Natural killer cell (primary cell): ENCODE measurements around the gene NRCAM. TPM values are rescaled to one million over a fixed set of nuclear protein-coding genes. Genes with fewer than 3 reads are reported as not detected.

Experiments used
- ATAC-seq, 3 donors: fragments of 150-1000 bp in 2 of 3; fragments of 200-7000 bp in 1 of 3; cut with Tn5 transposase; 1 replicate in 1 of 3; 2 replicates in 2 of 3; pipeline ENCODE4 v1.10.0; 2021; ENCODE audit warnings: mild to moderate bottlenecking in 2 of 3, moderate library complexity in 2 of 3
- DNase-seq, 2 donors: peaks; one replicate each; pipeline versions ENCODE4 v3.0.0 to v3.0.0-alpha.2; 2013 to 2021; ENCODE audit warnings: mixed read lengths in 1 of 2
- H3K27ac ChIP-seq: one replicate; pipeline ENCODE4 v1.5.1; 2013; ENCODE audit warnings: mild to moderate bottlenecking, low read length
- H3K27me3 ChIP-seq: one replicate; pipeline ENCODE4 v1.6.1; 2013; ENCODE audit warnings: low read length; ENCODE audit not compliant: control insufficient read depth, insufficient read depth
- H3K36me3 ChIP-seq: one replicate; pipeline ENCODE4 v1.6.1; 2013; ENCODE audit warnings: low read length; ENCODE audit not compliant: control insufficient read depth, insufficient read depth
- H3K4me1 ChIP-seq: one replicate; pipeline ENCODE4 v1.6.1; 2013; ENCODE audit warnings: low read length; ENCODE audit not compliant: control insufficient read depth, insufficient read depth
- H3K4me3 ChIP-seq: one replicate; pipeline ENCODE4 v1.5.1; 2013; ENCODE audit warnings: low read length
- H3K9me3 ChIP-seq: one replicate; pipeline ENCODE4 v1.6.1; 2013; ENCODE audit warnings: low read length; ENCODE audit not compliant: control insufficient read depth, insufficient read depth
- H3K27ac Mint-ChIP-seq, 2 donors: one replicate each; pipeline ENCODE4 v1.8.0; 2022; ENCODE audit warnings: mild to moderate bottlenecking in 2 of 2, mixed read lengths in 2 of 2, moderate library complexity in 1 of 2
- H3K27me3 Mint-ChIP-seq, 2 donors: one replicate each; pipeline ENCODE4 v1.8.0; 2022; ENCODE audit warnings: low read depth in 2 of 2, mixed read lengths in 2 of 2
- H3K36me3 Mint-ChIP-seq: one replicate; pipeline ENCODE4 v1.8.0; 2022; ENCODE audit warnings: mixed read lengths
- H3K4me1 Mint-ChIP-seq, 2 donors: one replicate each; pipeline ENCODE4 v1.8.0; 2022; ENCODE audit warnings: mixed read lengths in 2 of 2
- H3K4me3 Mint-ChIP-seq: one replicate; pipeline ENCODE4 v1.8.0; 2022; ENCODE audit warnings: mild to moderate bottlenecking, moderate library complexity, mixed read lengths
- H3K9me3 Mint-ChIP-seq, 2 donors: one replicate each; pipeline ENCODE4 v1.8.0; 2022; ENCODE audit warnings: mixed read lengths in 2 of 2
- WGBS: methylation state at CpG from one replicate; pipeline ENCODE4 v1.1.7; 2013; ENCODE audit warnings: missing lambda C conversion rate; ENCODE audit not compliant: insufficient coverage; 5-methylcytosine and 5-hydroxymethylcytosine counted together
- intact Hi-C: fragments of 100-400 bp; cut with micrococcal nuclease; formaldehyde crosslinking; loops from one replicate; pipeline ENCODE4 v1.14.2; 2022
- total RNA-seq, 4 donors: library from RNA; stranded (reverse); fragments of 120-200 nt in 1 of 4; gene quantifications; one replicate each; pipeline versions ENCODE4 v1.2.3 to v1.2.4, GENCODE V29; 2013 to 2022
- TF ChIP-seq, protein P1 (sequence below): fragments of 200-600 bp; IDR thresholded peaks from one replicate; pipeline ENCODE4 v1.8.0; 2022; ENCODE audit warnings: antibody characterized with exemption

The NRCAM gene
- total RNA-seq, 3 donors from 2014 or later (not counting 1 experiment from before 2014, with no cell fraction given) = 0.27 to 0.95 (median 0.52) TPM

DNA sequence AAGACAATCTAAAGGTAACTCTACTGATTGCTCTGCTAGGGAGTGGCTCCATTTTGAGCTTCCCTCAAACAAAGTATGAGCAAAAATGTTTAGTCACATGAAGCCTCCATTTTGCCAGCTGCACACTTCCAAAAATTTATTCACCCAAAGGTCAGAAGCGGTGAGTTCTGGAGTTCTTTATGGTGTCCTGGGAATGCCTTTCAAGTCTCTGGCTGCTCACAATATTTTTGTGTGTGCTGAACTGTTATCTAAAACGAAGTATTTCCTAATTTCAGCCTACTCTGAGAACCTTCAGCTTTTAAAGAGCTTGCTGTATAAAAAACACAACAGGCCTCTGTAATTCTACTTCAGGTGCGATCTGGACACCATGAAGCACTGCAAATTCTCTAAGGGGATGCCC, 15.6 kb downstream of the NRCAM start:
- H3K9me3 ChIP-seq = no peaks in the 10 kb centered on the region
- no peaks in the 10 kb centered on the region for H3K36me3 Mint-ChIP-seq
- no peak overlapping the region for H3K27ac Mint-ChIP-seq
- no peaks in the 10 kb centered on the region for H3K4me1 Mint-ChIP-seq
- ATAC-seq (no peak), DNase-seq (no peak)
- H3K4me3 Mint-ChIP-seq = no peak overlapping the region
- no peaks in the 10 kb centered on the region for H3K4me1 ChIP-seq
- peaks cover 0 to 3% of the 10 kb centered on the region in 2 donors for H3K9me3 Mint-ChIP-seq
- H3K27me3 ChIP-seq = peaks cover 2% of the 10 kb centered on the region
- intact Hi-C loops = no loop called here
- H3K27ac ChIP-seq = no peak overlapping the region
- no peak overlapping the region for H3K4me3 ChIP-seq
- TF ChIP-seq, protein P1, sequence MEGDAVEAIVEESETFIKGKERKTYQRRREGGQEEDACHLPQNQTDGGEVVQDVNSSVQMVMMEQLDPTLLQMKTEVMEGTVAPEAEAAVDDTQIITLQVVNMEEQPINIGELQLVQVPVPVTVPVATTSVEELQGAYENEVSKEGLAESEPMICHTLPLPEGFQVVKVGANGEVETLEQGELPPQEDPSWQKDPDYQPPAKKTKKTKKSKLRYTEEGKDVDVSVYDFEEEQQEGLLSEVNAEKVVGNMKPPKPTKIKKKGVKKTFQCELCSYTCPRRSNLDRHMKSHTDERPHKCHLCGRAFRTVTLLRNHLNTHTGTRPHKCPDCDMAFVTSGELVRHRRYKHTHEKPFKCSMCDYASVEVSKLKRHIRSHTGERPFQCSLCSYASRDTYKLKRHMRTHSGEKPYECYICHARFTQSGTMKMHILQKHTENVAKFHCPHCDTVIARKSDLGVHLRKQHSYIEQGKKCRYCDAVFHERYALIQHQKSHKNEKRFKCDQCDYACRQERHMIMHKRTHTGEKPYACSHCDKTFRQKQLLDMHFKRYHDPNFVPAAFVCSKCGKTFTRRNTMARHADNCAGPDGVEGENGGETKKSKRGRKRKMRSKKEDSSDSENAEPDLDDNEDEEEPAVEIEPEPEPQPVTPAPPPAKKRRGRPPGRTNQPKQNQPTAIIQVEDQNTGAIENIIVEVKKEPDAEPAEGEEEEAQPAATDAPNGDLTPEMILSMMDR = no peak
- peaks cover 6% of the 10 kb centered on the region in 2 donors for H3K27me3 Mint-ChIP-seq
- no peaks in the 10 kb centered on the region for H3K36me3 ChIP-seq
- WGBS = 94% methylated on average over 3 of the region's 3 CpGs

DNA sequence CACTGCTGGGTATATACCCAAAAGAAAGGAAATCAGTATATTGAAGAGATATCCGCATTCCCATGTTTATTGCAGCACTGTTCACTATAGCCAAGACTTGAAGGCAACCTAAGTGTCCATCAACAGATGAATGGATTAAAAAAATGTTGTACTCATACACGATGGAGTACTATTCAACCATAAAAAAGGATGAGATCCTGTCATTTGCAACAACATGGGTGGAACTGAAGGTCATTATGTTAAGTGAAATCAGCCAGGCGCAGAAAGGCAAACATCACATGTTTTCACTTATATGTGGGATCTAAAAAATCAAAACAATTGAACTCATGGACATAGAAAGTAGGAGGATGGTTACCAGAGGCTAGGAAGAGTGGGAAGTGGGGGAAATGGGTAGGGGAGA, 19.3 kb downstream of the NRCAM start:
- H3K9me3 ChIP-seq = no peaks in the 10 kb centered on the region
- no peak overlapping the region for H3K27ac Mint-ChIP-seq
- WGBS = 93% methylated on average over 3 of the region's 3 CpGs

DNA sequence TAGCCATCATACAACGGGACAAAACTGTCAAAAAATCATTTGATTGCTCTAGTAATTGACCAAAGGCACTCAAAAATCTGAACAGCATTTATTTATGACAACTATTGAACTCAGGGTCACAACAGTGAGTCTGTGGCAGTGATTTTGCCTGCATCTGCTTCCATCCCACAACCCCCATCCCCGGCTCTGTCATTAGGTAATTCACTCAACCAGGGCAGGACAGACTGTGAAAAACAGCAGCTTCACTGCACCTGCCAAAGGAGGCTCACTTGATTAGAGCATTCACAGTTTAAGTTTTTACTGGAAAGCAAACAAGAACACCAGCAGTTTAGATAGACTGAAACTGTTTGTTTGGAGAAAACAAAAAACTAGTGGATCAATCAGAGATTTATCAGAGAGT, 22.2 kb downstream of the NRCAM start:
- WGBS = 70% methylated on average over 2 of the region's 2 CpGs
- H3K4me1 Mint-ChIP-seq = no peaks in the 10 kb centered on the region
- H3K36me3 Mint-ChIP-seq = no peaks in the 10 kb centered on the region
- intact Hi-C loops = no loop called here
- no peaks in the 10 kb centered on the region for H3K9me3 ChIP-seq
- no peak overlapping the region for H3K27ac ChIP-seq
- no peaks in the 10 kb centered on the region for H3K4me1 ChIP-seq
- no peak for DNase-seq
- H3K4me3 ChIP-seq = no peak overlapping the region
- peaks cover 23% of the 10 kb centered on the region in 2 donors for H3K27me3 Mint-ChIP-seq
- TF ChIP-seq, protein P1 = no peak
- H3K27ac Mint-ChIP-seq = no peak overlapping the region
- H3K4me3 Mint-ChIP-seq = no peak overlapping the region
- ATAC-seq = no peak
- peaks cover 1% of the 10 kb centered on the region for H3K27me3 ChIP-seq
- peaks cover 0 to 4% of the 10 kb centered on the region in 2 donors for H3K9me3 Mint-ChIP-seq
- no peaks in the 10 kb centered on the region for H3K36me3 ChIP-seq

More for the DNA sequence above, 19.3 kb downstream of the NRCAM start:
- peaks cover 2% of the 10 kb centered on the region for H3K27me3 ChIP-seq
- no peaks in the 10 kb centered on the region for H3K36me3 ChIP-seq
- ATAC-seq (no peak), DNase-seq (no peak)
- Mint-ChIP-seq H3K4me3 (no peak overlapping the region), H3K9me3 (peaks cover 0 to 4% of the 10 kb centered on the region in 2 donors), H3K4me1 (no peaks in the 10 kb centered on the region), H3K27me3 (peaks cover 13 to 14% of the 10 kb centered on the region in 2 donors), H3K36me3 (no peaks in the 10 kb centered on the region)
- no peak overlapping the region for H3K27ac ChIP-seq
- intact Hi-C loops = no loop called here
- no peaks in the 10 kb centered on the region for H3K4me1 ChIP-seq
- no peak overlapping the region for H3K4me3 ChIP-seq
- TF ChIP-seq, protein P1 = no peak

DNA sequence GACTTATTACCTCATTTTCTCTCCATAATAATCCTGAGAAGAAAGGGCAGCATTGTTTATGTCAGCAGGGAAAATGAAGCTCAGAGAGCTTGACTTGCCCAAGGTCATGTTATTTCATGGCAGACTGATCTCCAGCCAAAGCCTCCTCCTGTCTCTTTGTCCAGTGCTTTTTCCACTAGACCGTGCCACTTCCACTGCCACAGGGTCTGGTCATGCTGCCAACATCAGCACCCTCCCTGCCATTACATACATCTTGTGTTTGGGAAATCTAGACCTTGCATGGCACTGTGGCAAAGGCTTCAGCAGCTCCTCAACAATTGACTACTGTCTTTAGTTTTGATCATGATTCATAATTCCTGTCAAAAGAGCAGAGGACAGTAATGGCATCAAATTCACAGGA, 25.1 kb downstream of the NRCAM start:
- Histone ChIP-seq H3K9me3 (no peaks in the 10 kb centered on the region), H3K4me1 (no peaks in the 10 kb centered on the region), H3K27me3 (no peaks in the 10 kb centered on the region), H3K36me3 (no peaks in the 10 kb centered on the region), H3K27ac (no peak overlapping the region), H3K4me3 (no peak overlapping the region)
- DNase-seq (no peak), ATAC-seq (no peak)
- Mint-ChIP-seq H3K36me3 (no peaks in the 10 kb centered on the region), H3K4me1 (no peaks in the 10 kb centered on the region), H3K27me3 (peaks cover 18 to 22% of the 10 kb centered on the region in 2 donors), H3K4me3 (no peak overlapping the region), H3K27ac (no peak overlapping the region), H3K9me3 (peaks cover 0 to 2% of the 10 kb centered on the region in 2 donors)
- TF ChIP-seq, protein P1 = no peak
- intact Hi-C loops = no loop called here
- WGBS = 89% methylated on average over 1 of the region's 1 CpG
